DND-41 (cell line): ENCODE measurements around the gene CHRM5.

Source experiments
- EZH2 ChIP-seq: IDR thresholded peaks from 3 replicates; pipeline ENCODE4 v1.6.1; 2012; ENCODE audit warnings: borderline replicate concordance, low read depth, mild to moderate bottlenecking, moderate library complexity, low read length, inconsistent platforms; ENCODE audit not compliant: severe bottlenecking
- TF ChIP-seq, protein P1 (sequence below): IDR thresholded peaks from 2 replicates; pipeline ENCODE4 v1.5.1; 2012; ENCODE audit warnings: borderline replicate concordance, low read length, moderate library complexity, mild to moderate bottlenecking; ENCODE audit not compliant: poor library complexity, severe bottlenecking; ENCODE audit errors: extremely low read depth

DNA sequence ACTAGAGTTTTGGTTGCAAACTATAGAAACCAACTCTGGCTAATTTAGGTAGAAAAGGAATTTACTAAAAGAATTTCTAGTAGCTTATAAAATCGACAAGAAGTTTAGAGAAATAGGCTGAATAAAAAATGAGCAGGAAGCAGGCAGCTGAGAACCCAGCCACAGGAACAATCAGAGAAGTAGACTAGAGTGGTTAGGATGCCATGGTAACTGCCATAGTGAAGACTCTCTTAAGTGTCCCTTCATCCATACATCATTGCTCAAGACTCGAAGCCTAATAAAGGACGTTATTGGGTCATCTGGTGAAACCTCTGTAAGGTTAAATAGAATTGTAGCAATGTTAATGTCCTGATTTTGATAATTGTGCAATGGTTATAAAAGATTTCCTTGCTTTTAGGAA, 57.0 kb downstream of the CHRM5 start:
- TF ChIP-seq, protein P1, sequence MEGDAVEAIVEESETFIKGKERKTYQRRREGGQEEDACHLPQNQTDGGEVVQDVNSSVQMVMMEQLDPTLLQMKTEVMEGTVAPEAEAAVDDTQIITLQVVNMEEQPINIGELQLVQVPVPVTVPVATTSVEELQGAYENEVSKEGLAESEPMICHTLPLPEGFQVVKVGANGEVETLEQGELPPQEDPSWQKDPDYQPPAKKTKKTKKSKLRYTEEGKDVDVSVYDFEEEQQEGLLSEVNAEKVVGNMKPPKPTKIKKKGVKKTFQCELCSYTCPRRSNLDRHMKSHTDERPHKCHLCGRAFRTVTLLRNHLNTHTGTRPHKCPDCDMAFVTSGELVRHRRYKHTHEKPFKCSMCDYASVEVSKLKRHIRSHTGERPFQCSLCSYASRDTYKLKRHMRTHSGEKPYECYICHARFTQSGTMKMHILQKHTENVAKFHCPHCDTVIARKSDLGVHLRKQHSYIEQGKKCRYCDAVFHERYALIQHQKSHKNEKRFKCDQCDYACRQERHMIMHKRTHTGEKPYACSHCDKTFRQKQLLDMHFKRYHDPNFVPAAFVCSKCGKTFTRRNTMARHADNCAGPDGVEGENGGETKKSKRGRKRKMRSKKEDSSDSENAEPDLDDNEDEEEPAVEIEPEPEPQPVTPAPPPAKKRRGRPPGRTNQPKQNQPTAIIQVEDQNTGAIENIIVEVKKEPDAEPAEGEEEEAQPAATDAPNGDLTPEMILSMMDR: no peak
- TF ChIP-seq EZH2: no peak
